Fibroblast of skin of abdomen (primary cell): Measurements from ENCODE around the gene PSMB1. TPM values are rescaled to one million over a fixed set of nuclear protein-coding genes. Genes with fewer than 3 reads are reported as not detected.
A peak's percentile ranks its signal among the peaks of the same experiment; 100 is the strongest.

Source experiments
- DNase-seq: peaks from one replicate; pipeline ENCODE4 v3.0.0-alpha.2; 2013
- polyA plus RNA-seq, 2 experiments: library from polyadenylated mRNA; unstranded; fragments of 120-200 nt; gene quantifications; one replicate each; pipeline ENCODE4 v1.2.1, GENCODE V29; 2013; ENCODE audit not compliant: insufficient read length in 2 of 2

PSMB1 gene
- polyA plus RNA-seq (2013, experiment 1 of 2; ENCODE audit: insufficient read length): 216 TPM
- polyA plus RNA-seq (2013, experiment 2 of 2; ENCODE audit: insufficient read length): 217 TPM

DNA sequence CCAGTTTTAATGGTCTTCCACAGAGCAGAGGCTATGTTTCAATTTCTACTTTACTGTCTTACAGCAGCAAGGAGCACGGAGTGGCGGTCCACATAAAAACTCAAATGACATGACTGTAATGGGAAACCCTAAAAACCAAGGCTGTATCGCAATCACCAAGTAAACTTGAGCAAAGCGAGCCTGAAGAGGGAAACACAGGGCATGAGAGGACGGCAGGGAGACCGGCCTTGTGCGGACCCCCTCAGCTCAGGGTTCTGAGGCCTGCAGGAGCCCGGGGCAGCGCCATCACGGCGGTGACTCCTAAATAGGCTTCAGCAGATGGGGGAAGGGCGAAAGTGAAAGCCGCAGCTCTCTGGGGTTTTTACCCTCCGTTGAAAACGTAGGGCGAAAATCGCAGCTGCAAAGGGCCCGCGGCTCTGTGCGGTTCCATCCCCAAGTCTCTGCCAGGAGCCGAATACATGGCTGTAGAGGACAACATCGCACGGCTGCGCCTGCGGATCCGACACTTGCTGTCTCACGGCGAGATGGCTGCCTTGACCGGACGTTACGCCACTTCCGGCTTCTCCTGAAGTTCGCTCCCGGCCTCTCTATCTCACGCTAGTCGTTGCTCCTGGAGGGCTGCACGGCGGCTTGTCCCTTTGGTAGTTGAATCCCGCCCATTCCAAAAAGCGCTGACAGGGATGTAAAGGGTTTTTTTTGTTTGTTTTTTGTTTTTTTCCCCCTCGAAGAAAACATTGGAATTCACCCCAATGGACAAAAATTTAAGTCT, at the start of gene PSMB1:
PSMB1 (minus strand) TSS at position 543 of the 769 bp plus-strand sequence; CDS start at position 478, 65 bp downstream.
- peak; percentile 95 for DNase-seq

DNA sequence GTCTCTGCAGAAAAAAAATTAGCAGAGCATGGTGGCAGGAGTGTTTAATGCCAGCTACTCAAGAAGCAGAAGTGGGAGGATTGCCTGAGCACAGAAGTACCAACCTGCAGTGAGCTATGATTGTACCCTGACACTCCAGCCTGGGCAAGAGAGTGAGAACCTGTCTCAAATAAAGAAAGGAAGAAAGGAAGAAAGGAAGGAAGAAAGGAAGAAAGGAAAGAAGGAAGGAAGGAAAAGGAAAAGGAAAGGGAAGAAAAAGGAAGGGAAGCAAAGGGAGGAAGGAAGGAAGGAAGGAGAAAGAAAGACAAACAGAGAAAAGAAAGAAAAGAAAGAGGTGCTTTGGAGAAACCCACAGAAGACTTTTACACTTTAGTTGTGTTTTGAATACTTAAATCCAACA, 44.2 kb upstream of the PSMB1 start:
- DNase-seq: no peak

DNA sequence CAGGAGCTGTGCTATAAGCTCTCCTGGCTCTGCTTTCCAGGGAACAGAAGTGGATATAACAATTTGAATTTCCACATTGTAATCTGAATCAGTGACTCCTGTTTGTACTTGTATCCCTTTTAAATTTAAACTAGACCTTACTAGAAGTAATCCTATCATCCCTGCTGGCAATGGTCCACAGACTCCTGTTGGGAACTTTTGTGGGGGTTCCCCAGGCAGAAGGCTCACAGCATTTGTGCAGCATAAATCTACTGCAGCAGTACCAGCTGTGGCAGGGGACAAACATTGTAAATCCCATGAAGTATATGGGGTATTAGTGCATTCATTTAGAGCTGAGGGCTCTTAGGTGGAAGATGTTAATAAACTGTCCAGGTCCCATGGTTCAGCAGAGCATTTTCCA, 43.3 kb upstream of the PSMB1 start:
- no peak for DNase-seq

DNA sequence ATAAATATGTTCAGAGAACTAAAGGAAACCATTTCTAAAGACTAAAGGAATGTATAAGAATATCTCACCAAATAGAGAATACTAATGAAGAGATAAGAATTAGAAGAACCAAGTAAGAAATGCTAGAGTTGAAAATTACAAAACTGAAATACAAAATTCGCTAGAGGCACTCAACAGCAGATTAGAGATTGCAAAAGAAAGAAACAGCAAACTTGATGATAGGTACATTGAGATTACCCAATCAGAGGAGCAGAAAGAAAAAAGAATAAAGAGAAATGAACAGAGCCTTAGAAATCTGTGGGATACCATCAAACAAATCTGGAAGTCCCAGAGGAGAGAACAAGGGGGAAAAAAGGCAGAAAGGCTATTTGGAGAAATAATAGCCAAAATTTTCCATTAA, 37.6 kb upstream of the PSMB1 start:
- DNase-seq: no peak

DNA sequence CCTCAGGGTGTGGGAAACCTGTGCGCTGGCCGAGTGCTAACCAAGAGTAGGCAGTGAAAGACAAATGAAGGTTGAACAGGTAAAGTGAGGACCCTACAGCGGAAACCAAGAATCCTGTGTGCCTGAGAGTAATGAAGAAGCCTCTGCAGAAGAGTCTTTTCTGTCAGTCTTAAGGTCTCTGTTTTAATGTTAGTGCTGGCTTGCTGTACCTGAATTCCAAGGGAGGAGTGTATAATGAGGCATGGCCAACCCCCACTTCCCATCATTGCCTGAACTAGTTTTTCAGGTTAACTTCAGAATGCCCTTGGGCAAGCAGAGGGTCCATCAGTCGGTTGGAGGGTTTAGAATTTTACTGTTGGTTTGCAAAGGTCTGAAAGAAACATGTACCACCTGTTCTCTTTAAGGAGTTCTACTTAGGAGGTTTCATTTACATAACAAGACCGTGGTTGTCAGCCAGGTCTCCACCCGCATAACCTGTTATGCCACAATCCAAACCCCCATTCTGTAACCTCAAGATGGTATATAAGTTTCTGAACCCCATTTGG, 31.9 kb upstream of the PSMB1 start:
- DNase-seq: no peak

DNA sequence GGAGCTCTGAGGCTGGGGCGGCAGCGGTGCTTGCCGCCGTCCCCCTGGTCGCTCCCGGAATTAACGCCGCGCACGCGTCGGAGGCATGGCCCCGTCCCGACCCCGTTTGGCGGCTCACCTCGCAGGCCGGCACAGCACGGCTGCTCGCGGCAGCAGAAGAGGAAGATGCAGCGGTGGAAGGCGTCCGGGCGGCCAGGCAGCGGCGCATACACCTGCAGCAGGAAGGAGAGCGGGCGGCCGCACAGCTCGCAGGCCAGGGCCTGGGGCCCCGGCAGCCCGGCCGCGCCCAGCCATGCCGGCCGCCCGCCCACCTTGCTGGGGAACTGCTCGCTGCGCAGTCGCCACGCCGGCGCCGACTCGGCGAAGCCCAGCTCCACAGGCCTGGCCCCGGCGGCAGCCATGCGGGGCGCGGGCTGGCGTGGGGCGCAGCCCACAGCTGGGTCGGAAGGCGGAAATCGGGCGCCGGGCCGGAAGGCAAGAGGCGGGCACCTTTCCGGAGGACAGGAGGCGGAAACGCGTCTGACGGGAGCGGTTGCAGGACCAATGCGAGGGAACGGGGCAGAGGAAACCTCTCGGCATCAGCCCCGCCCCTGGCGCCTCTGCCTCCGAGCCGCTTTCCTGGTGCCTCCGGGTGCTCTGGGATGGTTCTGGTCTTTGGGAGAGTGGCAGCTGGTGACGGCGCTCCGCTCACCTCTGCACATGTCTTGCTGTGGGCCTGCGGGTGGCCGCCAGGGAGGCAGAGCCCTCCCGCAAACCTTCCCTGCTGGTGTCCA, 31.3 kb upstream of the PSMB1 start, which contains the start of gene PDCD2:
PDCD2 (minus strand) TSS at position 457 of the 773 bp plus-strand sequence; CDS start at position 401, 56 bp downstream.
- DNase-seq: peak; percentile 89

DNA sequence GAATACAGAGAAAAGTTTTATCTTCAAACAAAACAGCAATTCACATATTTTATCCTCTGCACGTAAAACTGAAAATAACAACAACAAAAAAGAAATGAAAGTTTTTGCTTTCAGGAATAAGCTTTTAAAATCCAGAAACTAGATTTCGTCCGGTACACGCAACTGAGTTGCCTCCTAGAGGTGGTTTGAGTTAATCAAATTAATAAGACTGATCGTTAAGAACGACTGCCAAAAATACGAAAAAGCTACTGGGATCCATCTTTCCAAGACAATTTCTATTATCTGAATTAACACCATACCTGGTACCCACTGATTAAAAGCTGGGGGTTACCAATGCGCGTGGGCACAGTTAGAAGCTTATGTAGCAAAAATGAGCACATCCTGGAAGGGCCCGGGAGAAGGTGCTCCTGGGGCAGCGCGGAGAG, 30.7 kb upstream of the PSMB1 start:
- no peak for DNase-seq

DNA sequence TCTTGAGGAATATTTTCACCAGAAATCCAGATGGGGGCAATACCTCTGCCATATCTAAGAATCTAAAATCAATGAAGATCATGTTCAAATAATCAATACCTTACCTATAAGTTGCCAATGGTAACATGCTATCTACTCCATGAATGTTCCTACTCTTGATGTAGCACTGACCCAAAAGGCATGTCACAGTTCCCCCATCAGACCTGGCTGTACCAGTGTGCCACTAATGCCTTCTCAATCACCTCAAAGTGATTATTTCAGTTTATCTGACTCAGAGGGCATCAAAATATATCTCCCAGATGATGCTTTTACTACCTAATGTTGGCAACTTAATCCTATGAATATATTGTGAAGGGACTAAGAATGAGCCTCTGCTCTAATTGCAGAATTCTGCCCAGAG, 25.8 kb upstream of the PSMB1 start:
- no peak for DNase-seq

DNA sequence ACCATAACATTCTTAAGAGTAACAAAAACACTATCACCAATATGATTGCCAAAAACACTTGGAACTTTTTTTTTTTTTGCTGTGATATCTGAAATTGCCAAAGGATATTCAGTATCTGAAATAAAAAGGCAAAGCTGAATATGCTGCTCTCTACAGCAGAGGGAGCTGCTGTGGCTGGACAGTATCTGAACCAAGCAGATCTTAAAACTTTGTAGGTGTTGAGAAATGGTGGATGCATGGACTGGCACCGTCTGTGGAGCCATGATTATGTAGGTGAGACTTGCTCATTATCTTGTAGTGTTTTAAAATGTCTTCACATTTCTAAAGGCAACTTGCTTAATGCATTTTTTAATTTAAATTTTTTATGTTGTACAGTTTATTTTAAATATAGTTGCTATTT, 22.1 kb upstream of the PSMB1 start:
- no peak for DNase-seq

DNA sequence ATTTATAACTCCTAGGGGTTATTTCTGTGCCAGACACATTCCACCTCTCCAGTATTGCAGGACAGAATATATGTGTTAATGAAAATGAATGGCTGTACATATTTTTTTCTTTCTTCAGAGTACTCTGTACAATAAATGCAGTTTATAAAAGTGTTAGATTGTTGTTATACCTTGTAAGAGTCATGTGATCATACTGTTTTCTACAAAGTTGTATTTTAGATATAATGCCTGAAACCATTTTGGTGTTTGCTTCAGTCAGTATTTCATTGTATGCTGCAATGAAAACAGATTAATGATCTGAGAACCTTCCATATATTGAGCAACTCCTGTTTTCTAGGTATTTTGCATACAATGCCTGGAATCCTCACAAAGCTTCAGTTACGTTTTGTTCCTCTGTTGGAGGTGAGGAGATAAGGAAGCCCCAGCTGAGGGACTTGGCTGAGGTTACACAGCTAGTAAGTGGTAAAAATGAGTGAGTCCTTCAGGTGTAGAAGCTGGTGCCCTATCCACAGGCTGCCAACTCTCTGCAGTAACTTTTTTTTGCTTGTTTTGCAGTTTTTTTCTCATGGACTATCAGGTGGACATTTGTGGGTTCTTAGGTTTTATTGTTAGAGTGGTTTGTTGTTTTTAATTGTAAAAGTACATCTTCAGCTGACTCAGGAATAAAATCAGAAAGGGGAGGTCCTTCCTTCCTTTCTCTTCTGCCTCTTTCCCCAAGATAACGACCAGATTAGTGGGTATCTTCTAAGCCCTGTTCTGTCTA, 19.8 kb upstream of the PSMB1 start:
- DNase-seq: no peak

DNA sequence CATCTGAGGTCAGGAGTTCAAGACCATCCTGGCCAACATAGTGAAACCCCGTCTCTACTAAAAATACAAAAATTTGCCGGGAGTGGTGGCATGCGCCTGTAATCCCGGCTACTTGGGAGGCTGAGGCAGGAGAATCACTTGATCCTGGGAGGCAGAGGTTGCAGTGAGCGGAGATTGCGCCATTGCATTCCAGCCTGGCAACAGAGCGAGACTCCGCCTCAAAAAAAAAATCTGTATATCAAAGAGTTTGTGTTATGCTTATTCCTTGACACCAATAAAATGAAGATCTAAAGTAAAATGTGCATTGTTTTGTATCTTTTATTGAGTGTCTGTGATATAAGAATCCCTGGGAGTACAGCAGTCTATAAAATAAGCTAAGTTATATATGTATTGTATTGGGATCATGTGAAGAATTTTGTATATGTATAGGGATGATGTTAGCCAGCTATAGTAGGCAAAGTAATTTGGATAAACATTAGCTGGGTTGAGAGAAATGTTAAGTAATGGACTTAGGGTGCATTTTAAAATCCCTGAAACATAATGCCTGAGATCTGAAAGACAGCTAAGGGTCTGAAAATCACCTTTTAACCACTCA, 11.9 kb upstream of the PSMB1 start:
- no peak for DNase-seq

DNA sequence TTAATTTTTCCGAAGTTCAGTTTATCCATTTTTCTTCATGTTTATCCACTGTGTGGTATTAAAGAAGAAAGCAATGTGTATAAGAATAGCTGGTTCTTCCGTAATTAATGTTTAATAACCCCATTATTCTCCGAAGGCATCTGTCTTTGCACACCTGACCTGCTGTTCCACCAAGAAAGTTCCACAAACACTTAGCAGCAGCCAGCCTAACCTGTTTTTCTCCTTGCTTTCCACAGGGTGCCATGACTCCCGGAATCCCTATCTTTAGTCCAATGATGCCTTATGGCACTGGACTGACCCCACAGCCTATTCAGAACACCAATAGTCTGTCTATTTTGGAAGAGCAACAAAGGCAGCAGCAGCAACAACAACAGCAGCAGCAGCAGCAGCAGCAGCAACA, 8.4 kb upstream of the PSMB1 start:
- no peak for DNase-seq

DNA sequence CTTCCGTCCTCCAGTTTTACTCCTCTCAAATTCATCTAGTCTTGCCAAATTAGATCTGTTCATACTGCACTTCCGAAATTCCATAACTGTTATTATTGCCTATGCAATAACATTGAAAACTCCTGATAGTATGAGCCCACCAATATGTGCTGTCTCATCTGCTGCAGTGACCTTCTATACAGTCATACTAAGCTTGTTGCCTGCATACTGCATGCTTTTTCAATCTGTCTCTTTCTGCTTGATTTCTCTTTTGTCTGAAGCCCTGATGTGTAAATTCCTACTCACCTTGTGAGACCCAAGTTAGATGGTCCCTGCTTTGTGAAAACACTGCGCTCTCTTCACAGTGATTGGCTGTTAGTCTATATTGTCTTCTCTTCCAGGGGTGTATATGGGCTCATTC, 2.2 kb upstream of the PSMB1 start:
- no peak for DNase-seq

DNA sequence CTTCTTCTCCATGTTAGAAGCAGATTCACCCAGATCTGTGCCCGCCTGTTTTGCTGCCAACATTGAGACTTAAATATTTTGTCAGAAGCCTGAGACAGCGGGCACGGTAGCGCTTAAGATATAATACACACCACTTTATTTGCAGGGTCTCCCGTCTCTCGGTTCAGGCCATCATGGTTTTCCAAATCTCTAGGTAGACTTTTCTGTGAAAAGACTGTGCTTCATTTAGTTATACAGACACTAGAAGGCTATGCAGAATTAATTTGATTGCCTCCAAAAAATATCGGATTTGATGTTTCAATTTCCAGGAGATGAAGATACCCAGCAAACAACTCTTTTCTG, 1.7 kb upstream of the PSMB1 start:
- DNase-seq: no peak

DNA sequence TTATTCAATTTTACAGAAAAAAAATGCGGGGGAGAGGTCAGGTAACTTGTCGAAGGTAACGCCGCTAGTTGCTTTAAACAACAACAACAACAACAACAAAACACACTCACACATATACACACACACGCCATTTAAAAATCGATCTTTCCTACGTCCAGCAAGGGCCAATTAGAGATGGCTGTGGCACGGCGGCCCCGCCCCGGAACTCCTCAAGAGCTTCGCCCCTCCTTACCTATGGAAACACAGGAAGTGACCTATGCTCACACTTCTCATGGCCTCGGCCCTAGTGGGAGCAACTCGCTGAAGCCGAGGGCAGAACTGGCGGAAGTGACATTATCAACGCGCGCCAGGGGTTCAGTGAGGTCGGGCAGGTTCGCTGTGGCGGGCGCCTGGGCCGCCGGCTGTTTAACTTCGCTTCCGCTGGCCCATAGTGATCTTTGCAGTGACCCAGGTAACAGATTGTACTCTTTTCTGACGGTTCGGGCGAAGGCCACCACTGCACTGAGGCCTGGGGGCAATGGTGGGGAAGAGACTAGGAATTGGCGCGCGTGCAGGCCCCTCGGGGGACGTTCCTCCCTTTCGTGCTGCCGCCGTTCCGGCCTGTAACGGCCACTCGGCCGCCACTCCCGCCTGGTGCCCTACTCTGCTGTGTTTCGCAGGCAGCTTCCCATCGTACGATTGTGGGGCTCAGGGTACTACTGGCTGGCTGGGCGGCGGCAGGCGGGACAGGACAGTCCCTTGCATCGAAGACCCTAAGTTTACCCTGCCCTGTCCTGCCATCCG, 1.1 kb upstream of the PSMB1 start, which contains the start of gene TBP:
TBP (plus strand) TSS at position 357 of the 783 bp plus-strand sequence. CDS start 2,661 bp downstream, outside the sequence.
- peak; percentile 99 for DNase-seq

DNA sequence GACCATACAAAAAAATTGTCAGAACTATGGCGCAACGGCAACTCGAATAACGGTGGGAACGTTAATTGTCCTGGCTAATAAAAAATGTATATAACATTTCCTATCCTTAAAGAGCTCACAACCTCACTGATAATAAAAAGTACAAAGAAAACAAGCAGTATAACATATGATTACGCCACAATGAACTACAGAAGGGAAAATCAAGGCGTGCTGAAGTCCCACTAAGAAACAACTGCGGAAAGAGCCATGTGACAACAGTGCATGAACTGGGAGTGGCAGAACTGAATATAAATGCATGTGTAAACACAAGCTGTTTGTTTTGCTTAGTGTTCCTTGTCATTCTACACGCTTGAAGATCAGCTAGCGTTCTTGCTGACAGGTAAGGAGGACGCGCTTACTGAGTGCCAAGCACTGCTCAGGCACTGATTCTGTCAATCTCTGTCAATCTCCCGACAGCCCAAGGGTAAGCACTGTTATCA, 466 bp upstream of the PSMB1 start:
- DNase-seq: no peak

DNA sequence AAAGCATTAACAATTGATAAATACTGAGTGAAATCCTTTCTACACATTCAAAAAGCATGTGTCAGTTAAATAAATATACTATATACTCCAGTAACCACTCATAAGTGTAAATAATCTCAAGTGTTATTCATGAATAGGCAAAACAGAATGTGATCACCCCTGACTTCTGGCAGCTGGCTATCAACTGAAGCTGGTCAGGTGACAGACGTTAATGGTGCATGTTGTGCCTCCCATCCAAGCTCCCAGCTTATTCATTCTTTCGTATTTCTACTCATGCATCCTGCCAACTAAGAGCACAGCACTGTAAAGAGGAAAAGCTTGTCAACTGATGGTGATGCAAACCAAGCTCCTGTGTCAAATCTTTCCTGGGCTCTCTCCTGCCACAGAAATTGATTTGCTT, 7.7 kb downstream of the PSMB1 start:
- DNase-seq: no peak

DNA sequence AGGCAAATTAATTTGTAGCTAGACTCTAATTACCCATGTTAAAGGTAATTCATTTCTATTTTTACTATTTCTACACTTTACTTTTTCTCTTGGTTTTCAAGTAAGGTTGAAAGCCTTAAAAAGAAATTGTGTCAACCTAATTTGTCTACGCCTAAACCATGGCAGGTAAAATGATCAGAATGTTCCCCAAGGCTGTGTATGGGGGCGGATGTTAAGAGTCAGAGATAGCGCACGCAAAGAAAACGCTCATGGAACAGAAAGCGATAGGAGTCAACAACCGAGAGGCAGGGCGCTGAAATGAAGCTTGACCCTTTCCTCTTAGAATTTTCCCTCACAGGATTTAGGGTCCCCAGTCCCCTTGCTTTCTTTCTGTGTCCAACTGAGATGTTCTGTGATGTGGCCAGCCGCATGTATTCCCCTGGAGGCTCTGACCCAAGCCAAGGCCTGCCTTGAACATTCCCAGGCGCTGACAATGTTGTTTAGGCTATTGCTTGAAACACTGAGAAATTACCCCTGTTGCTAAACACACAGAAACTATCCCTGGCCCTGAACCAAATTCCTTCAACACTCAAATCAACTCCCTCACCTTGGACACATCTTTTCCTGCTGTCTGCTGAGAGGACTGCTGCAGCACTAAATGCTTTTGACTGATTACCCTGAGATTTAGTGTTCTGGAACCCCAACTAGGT, 10.9 kb downstream of the PSMB1 start:
- DNase-seq: no peak

DNA sequence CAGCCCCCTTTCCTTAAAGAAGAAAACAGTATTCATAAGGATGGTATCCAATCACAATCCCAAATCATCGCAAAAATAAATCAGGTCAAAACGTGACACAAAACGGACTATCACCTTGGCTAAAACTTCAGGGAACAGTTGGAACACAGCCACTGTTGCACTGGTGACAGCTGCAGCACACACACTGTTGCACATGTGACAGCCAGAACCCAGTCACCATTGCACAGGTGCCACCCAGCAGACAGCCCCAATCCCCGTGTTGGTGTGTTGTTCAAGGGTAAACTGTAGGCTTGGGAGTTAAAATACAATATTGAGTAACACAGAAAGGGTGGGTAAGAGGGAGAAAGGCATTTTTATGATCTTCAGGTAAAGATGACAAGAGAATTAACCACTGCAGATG, 15.8 kb downstream of the PSMB1 start:
- DNase-seq: no peak

DNA sequence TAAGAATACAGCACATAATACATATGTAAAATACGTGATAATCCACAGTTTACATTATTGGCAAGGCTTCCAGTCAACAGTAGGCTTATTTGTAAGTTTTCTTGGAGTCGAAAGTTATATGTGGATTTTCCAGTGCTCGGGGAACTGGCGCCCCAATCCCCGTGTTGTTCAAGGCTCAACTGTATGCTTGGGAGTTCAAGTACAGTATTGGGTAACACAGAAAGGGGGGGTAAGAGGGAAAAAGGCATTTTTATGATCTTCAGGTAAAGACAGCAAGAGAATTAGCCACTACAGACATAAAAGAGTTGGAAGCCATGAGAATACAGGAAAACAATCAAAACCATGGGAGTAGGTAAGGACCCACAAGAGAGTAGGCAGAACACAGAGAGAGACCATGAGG, 16.4 kb downstream of the PSMB1 start:
- no peak for DNase-seq

DNA sequence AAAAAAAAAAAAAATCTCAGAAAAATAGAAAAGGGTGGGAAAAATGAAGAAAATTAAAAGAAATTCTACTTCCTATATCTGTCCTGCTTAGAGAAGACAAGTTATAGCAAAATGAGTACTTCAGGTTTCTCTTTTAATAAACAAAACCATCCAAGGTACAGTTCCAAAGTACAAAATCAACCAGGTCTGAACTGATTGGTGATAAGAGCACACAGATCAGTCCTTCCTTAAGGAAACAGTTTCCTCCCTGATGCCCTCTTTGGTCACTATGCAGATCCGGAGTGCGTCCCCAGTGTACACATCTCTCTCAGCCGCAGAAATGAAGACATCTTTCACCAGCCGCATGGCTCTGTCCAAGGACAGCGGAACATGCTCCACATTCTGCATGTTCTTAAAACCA, 18.1 kb downstream of the PSMB1 start:
- no peak for DNase-seq
